HEK293T (cell line): Measurements from ENCODE around the gene VPS72.

Experiments
- CTCF ChIA-PET: fragments of 350-600 bp; formaldehyde crosslinking; extraction: SDS; loops from one replicate; lab custom pipeline; 2021; ENCODE audit warnings: antibody characterized with exemption, inconsistent platforms; lab: Yijun Ruan, JAX
- POLR2A ChIA-PET: fragments of 350-600 bp; formaldehyde crosslinking; extraction: SDS; loops from one replicate; lab custom pipeline; 2020; ENCODE audit warnings: antibody characterized with exemption, inconsistent platforms; lab: Yijun Ruan, JAX
- DNase-seq: peaks from one replicate; pipeline ENCODE4 v3.0.0; 2012; ENCODE audit warnings: mixed read lengths; ENCODE audit errors: extremely low spot score
- ARNT ChIP-seq: fragments of 450-650 bp; IDR thresholded peaks from 2 replicates; pipeline ENCODE4 v1.6.1; 2017; ENCODE audit warnings: mild to moderate bottlenecking
- BHLHE40 ChIP-seq: fragments of 450-650 bp; IDR thresholded peaks from 2 replicates; pipeline ENCODE4 v1.6.1; 2016; ENCODE audit warnings: mild to moderate bottlenecking, moderate library complexity, borderline replicate concordance
- CTBP1 ChIP-seq: fragments of 450-650 bp; IDR thresholded peaks from 2 replicates; pipeline ENCODE4 v1.6.1; 2016; ENCODE audit warnings: borderline replicate concordance
- ELF4 ChIP-seq: fragments of 450-650 bp; IDR thresholded peaks from 2 replicates; pipeline ENCODE4 v1.6.1; 2017; ENCODE audit warnings: antibody characterized with exemption
- FOXA1 ChIP-seq: fragments of 450-650 bp; IDR thresholded peaks from 2 replicates; pipeline ENCODE4 v1.6.1; 2016; ENCODE audit warnings: mild to moderate bottlenecking
- FOXK2 ChIP-seq: fragments of 450-650 bp; IDR thresholded peaks from 2 replicates; pipeline ENCODE4 v1.6.1; 2016; ENCODE audit warnings: mild to moderate bottlenecking
- FOXM1 ChIP-seq: fragments of 450-650 bp; IDR thresholded peaks from 2 replicates; pipeline ENCODE4 v1.6.1; 2017; ENCODE audit warnings: mild to moderate bottlenecking, borderline replicate concordance
- HDGF ChIP-seq: fragments of 450-650 bp; IDR thresholded peaks from 2 replicates; pipeline ENCODE4 v1.6.1; 2017; ENCODE audit warnings: antibody characterized with exemption, borderline replicate concordance
- L3MBTL2 ChIP-seq: fragments of 450-650 bp; conservative IDR thresholded peaks from 2 replicates; pipeline ENCODE4 v1.6.1; 2016; ENCODE audit warnings: mild to moderate bottlenecking
- LEF1 ChIP-seq: fragments of 450-650 bp; IDR thresholded peaks from 2 replicates; pipeline ENCODE4 v1.6.1; 2017; ENCODE audit warnings: mild to moderate bottlenecking, borderline replicate concordance
- NFRKB ChIP-seq: fragments of 450-650 bp; IDR thresholded peaks from 2 replicates; pipeline ENCODE4 v1.6.1; 2016; ENCODE audit warnings: mild to moderate bottlenecking, moderate library complexity
- SP1 ChIP-seq: fragments of 450-650 bp; IDR thresholded peaks from 2 replicates; pipeline ENCODE4 v1.6.1; 2017
- SUZ12 ChIP-seq: fragments of 450-650 bp; IDR thresholded peaks from 2 replicates; pipeline ENCODE4 v1.6.1; 2016; ENCODE audit warnings: mild to moderate bottlenecking
- TARDBP ChIP-seq: fragments of 450-650 bp; IDR thresholded peaks from 2 replicates; pipeline ENCODE4 v1.6.1; 2016
- ZNF384 ChIP-seq: fragments of 450-650 bp; IDR thresholded peaks from 2 replicates; pipeline ENCODE4 v1.6.1; 2016
- TF ChIP-seq, protein P1 (sequence below): fragments of 450-650 bp; IDR thresholded peaks from 2 replicates; pipeline ENCODE4 v1.6.1; 2016

The VPS72 gene

DNA sequence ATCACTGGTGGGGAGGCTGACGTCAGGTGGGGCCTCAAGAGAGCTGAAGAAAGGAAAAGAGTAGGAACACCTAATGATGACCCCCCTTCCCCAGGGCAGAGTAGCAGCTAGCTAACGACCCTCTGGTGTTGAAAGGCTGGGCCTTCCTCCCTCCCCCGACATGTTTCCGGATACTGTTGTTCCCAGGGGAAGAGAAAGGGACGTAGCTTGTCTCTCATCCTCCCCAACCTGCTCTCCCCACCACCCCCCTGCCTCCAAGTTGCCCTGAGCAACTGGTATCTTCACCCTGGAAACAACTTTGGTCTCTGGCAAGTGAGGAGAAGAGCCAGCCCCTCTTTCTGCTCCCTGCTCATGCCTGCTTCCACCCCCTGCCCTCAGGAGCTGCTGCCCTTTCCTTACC lies 46.0 kb downstream of the VPS72 start:
- ChIA-PET POLR2A (no interaction called here), CTCF (interaction anchor here (0.8 kb wide), 1 partner anchor 45 kb away, joined by 3 read pairs; no protein-coding TSS in a partner anchor)
- no peak for DNase-seq
- no peak for TF ChIP-seq CTBP1
- no peak for TF ChIP-seq FOXA1
- no peak for TF ChIP-seq SUZ12

DNA sequence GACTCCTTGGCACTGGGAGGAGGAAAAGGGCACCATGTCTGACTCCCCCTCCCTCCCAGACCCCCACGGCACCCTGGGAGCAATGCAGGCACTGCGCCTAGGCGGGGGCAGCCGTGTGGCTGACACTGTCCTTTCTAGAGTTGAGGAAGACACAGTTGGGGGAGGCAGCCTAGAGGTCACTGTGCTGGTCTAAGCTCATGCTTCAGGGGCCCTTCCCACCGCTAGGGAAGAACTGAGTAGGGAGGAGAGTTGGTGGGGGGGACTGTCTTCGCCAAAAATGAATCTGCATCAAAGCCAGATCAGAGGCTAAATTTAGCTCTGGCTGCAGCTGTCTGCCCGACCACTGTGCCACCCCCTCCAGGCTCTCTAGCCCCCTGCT lies 47.0 kb downstream of the VPS72 start:
- no peak for TF ChIP-seq L3MBTL2
- POLR2A ChIA-PET = no interaction called here
- no peak for DNase-seq
- CTCF ChIA-PET = interaction anchor here (0.6 kb wide), 1 partner anchor 13 kb away, joined by 4 read pairs; no protein-coding TSS in a partner anchor

DNA sequence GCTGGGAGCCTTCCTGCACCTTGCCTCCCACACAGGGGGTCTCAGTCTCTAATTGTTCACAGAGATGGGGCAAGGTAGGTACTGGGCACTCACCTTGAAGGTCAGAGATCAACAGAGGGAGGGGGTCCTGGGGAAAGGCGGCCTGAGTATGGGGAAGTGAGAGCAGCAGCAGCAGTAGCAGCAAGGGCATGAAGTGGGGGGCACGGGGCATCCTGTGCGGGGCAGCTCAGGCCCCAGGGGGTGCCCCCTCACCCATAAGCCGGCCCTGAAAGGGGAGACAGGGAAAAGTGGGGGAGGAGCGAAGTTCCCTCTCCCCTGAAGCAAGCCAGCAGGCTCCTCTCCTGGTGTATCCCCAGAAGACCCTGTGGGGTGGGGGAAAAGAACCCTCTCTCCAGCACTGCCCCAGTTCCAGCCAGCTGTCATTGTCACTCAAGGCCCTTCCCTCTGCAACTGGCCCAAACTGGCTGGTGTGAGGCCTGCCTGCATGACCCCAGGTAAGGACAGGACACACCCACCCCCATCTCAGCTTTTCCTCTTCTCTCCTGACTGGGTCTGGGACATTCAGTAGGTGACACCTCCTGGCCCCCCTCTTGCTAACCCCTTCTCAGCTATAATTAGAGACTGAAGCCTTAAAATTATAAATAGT lies 47.5 kb downstream of the VPS72 start:
- ChIA-PET POLR2A (no interaction called here), CTCF (interaction anchor here (0.6 kb wide), 1 partner anchor 42 kb away, joined by 6 read pairs; no protein-coding TSS in a partner anchor)
- no peak for DNase-seq
- TF ChIP-seq LEF1 (no peak), FOXA1 (no peak), CTBP1 (no peak), HDGF (no peak), SP1 (no peak), ARNT (no peak), NFRKB (no peak), ELF4 (no peak), TARDBP (no peak), SUZ12 (no peak), ZNF384 (no peak), FOXM1 (no peak), FOXK2 (no peak), BHLHE40 (no peak), L3MBTL2 (no peak)
- TF ChIP-seq, protein P1, sequence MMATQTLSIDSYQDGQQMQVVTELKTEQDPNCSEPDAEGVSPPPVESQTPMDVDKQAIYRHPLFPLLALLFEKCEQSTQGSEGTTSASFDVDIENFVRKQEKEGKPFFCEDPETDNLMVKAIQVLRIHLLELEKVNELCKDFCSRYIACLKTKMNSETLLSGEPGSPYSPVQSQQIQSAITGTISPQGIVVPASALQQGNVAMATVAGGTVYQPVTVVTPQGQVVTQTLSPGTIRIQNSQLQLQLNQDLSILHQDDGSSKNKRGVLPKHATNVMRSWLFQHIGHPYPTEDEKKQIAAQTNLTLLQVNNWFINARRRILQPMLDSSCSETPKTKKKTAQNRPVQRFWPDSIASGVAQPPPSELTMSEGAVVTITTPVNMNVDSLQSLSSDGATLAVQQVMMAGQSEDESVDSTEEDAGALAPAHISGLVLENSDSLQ = no peak

DNA sequence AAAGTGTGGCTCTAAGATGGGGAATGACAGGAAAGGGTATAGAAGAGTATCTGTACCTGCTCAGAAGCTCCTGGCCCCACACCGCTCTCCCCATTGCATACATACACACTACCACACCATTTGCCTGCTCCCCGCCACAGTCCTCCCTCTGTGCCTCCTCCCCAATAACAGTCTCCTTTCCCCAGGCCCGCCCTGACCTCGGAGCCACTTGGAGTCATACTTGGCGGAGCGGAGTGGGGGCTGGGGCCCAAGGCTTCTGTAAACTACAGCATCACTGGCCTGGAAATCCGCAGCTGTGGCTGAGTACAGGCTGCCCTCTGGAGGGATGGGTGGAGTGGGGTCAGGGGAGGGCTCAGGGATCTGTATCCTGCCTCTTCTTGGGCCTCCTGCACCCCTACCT lies 52.2 kb downstream of the VPS72 start:
- DNase-seq = no peak
- POLR2A ChIA-PET = no interaction called here
- CTCF ChIA-PET = no interaction called here
- no peak for TF ChIP-seq SUZ12
- no peak for TF ChIP-seq FOXK2
- TF ChIP-seq SP1 = no peak
- no peak for TF ChIP-seq HDGF
- no peak for TF ChIP-seq ZNF384
- TF ChIP-seq ELF4 = no peak
- TF ChIP-seq NFRKB = no peak
- TF ChIP-seq ARNT = no peak
- TF ChIP-seq TARDBP = no peak
- no peak for TF ChIP-seq FOXM1
- TF ChIP-seq FOXA1 = no peak
- no peak for TF ChIP-seq L3MBTL2
- TF ChIP-seq CTBP1 = no peak
- TF ChIP-seq, protein P1 = no peak
- TF ChIP-seq BHLHE40 = no peak
- TF ChIP-seq LEF1 = no peak

DNA sequence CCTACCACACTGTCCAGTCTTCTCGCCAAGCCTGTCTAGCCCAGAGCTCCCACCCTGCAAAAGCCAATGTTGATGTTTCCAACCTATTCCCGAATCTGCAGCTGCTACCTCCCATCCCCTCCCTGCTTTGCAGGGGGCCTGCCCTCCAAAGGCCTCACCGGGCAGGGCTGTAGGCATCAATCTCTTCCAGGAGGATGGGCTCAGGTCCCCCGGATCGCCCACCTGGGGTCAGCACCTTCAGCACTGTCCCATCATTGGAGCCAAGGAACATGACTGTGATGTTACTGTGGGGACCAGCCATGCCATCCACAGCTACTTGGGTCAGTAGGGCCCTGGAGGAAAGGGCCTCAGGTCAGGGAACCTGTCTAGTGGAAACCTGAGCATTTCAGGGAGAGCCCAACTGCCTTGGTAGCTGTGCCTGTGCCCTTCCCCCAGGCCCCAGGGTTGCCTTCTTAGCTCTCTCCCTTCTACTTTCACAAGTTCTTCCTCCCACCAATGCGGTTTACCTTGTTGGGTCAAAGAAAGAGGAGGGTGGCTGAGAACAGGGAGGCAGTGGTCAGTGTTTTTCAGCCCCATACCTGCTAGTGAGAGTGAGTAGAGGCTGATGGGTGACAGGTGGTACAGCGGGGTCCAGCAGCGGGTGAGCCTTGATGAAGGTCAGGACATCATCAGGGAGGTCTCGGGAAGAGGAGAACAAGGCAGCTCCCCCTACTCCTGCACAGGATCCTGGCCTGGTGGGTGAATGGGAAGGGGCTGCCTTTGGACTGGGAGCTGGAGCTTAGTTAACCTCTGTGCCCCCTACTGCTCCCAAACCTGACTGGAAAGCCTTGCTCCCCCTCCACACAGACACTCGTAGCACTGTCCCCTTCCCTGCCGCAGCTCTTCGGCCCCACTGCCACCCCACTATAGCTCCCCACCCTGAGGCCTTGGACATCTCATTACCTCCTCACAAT lies 54.3 kb downstream of the VPS72 start:
- CTCF ChIA-PET = interaction anchor here (1.1 to 1.2 kb wide), 2 partner anchors 21 to 36 kb away, joined by 3 to 4 read pairs; partner anchors contain the start of gene TNFAIP8L2
- TF ChIP-seq ELF4 (no peak), SP1 (no peak), NFRKB (no peak), TARDBP (no peak), HDGF (no peak), SUZ12 (no peak), BHLHE40 (no peak), L3MBTL2 (no peak), ZNF384 (no peak), LEF1 (no peak), FOXA1 (no peak), CTBP1 (no peak), ARNT (no peak), FOXK2 (no peak), FOXM1 (no peak)
- TF ChIP-seq, protein P1 = no peak
- DNase-seq = no peak
- POLR2A ChIA-PET = interaction anchor here (0.7 kb wide), 1 partner anchor 9 kb away, joined by 3 read pairs; no protein-coding TSS in a partner anchor

DNA sequence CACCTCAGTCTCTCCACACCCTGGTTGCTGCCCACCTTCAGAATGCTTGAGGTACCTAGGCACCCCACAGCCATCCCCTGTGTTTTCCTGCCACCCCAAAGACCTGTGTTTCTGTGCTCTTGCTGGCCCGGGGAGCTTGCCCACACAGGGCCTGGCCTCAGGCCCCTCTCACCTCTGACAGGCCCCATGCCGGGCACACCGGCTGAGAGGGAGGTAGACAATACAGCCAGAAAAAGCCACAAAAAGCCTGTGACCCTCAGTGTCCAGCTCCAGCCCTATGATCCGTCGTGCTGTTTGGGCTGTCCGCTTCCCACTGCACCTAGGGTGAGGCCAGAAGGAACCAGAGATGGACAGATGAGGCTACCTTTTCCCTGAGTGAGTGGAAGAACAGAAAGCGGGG lies 55.0 kb downstream of the VPS72 start:
- DNase-seq = no peak
- CTCF ChIA-PET = interaction anchor here (0.6 to 1.2 kb wide), 3 partner anchors 22 to 35 kb away, joined by 3 to 5 read pairs (median 4); partner anchors contain the start of gene TNFAIP8L2
- TF ChIP-seq HDGF (no peak), LEF1 (no peak), FOXA1 (no peak), FOXM1 (no peak), BHLHE40 (no peak)
- POLR2A ChIA-PET = interaction anchor here (1.4 kb wide), 1 partner anchor 30 kb away, joined by 5 read pairs; no protein-coding TSS in a partner anchor
